ENCODE data around the gene KLHL11. TPM values are rescaled to one million over a fixed set of nuclear protein-coding genes. Genes with fewer than 3 reads are reported as not detected.
A peak's percentile ranks its signal among the peaks of the same experiment; 100 is the strongest.
"Not testable (repeated sequence)": the region's sequence is repeated elsewhere in the genome, so short reads cannot be mapped to it uniquely, and the experiment has no call there.

KLHL11 gene
- polyA plus RNA-seq, 1 experiment, result 9.3 TPM

- ChIA-PET POLR2A (interaction anchor here (0.7 kb wide), 1 partner anchor 149 kb away, joined by 3 read pairs; no protein-coding TSS in a partner anchor), CTCF (interaction anchor here (0.7 to 0.9 kb wide), 3 partner anchors 9 to 218 kb away, joined by 3 to 4 read pairs (median 3); no protein-coding TSS in a partner anchor)
- no peak for TF ChIP-seq CTCF (IDR thresholded peaks at IDR 0.05; ENCODE audit: low read depth, low read length)
- Histone ChIP-seq H3K27ac (ENCODE audit: low read depth, low read length) (no peak within 1 kb of the TSS), H3K4me3 (ENCODE audit: low read depth, low read length) (no peak within 1 kb of the TSS; the same call in 1 of the 2 replicates), H3K27me3 (ENCODE audit: control insufficient read depth, insufficient read depth, low read length) (no peaks in the 10 kb centered on the region), H3K9me3 (ENCODE audit: control insufficient read depth, insufficient read depth, low read length) (no peaks in the 10 kb centered on the region)
- no peak for DNase-seq (ENCODE audit: low read depth, low spot score)
Measured at GRCh38 chr17:41837761-41838538, 27.3 kb downstream of the KLHL11 start, which contains the start of gene KLHL10. TSS of gene KLHL10 (plus strand) at chr17:41837825. CDS start at chr17:41837933, 108 bp downstream.

- Histone ChIP-seq H3K4me3 (ENCODE audit: low read depth, low read length) (peak overlapping the region; percentile 79), H3K9me3 (ENCODE audit: control insufficient read depth, insufficient read depth, low read length) (no peaks in the 10 kb centered on the region), H3K27me3 (ENCODE audit: control insufficient read depth, insufficient read depth, low read length) (no peaks in the 10 kb centered on the region), H3K27ac (ENCODE audit: low read depth, low read length) (no peak overlapping the region)
- POLR2A ChIA-PET, result no interaction called here
- CTCF ChIA-PET, result interaction anchor here (0.8 kb wide), 1 partner anchor 8 kb away, joined by 3 read pairs; no protein-coding TSS in a partner anchor
- DNase-seq (ENCODE audit: low read depth, low spot score), result no peak
- TF ChIP-seq CTCF (IDR thresholded peaks at IDR 0.05; ENCODE audit: low read depth, low read length), result no peak
Measured at GRCh38 chr17:41836550-41837196, 28.6 kb downstream of the KLHL11 start.

- no peaks in the 10 kb centered on the region for H3K9me3 ChIP-seq (ENCODE audit: control insufficient read depth, insufficient read depth, low read length)
- no peak within 1 kb of the TSS for H3K27ac ChIP-seq (ENCODE audit: low read depth, low read length)
- DNase-seq (ENCODE audit: low read depth, low spot score), result no peak
- H3K27me3 ChIP-seq (ENCODE audit: control insufficient read depth, insufficient read depth, low read length), result no peaks in the 10 kb centered on the region
- ChIA-PET POLR2A (no interaction called here), CTCF (no interaction called here)
- no peak for TF ChIP-seq CTCF (IDR thresholded peaks at IDR 0.05; ENCODE audit: low read depth, low read length)
- peak within 1 kb of the TSS; percentile 79 for H3K4me3 ChIP-seq (ENCODE audit: low read depth, low read length)
Measured at GRCh38 chr17:41835800-41836549, 29.2 kb downstream of the KLHL11 start, which contains the start of gene NT5C3B. TSS of gene NT5C3B (minus strand) at chr17:41836232. CDS start at chr17:41836193, 39 bp downstream.

- Histone ChIP-seq H3K27ac (ENCODE audit: low read depth, low read length) (no peak overlapping the region), H3K4me3 (ENCODE audit: low read depth, low read length) (peak overlapping the region; percentile 79), H3K9me3 (ENCODE audit: control insufficient read depth, insufficient read depth, low read length) (no peaks in the 10 kb centered on the region), H3K27me3 (ENCODE audit: control insufficient read depth, insufficient read depth, low read length) (no peaks in the 10 kb centered on the region)
- DNase-seq (ENCODE audit: low read depth, low spot score), result no peak
- ChIA-PET POLR2A (interaction anchor here (0.8 kb wide), 1 partner anchor 30 kb away, joined by 3 read pairs; the partner anchor contains the start of gene KLHL11), CTCF (no interaction called here)
- no peak for TF ChIP-seq CTCF (IDR thresholded peaks at IDR 0.05; ENCODE audit: low read depth, low read length)
Measured at GRCh38 chr17:41835214-41835799, 29.9 kb downstream of the KLHL11 start.

- DNase-seq (ENCODE audit: low read depth, low spot score); POLR2A ChIA-PET; H3K27ac ChIP-seq (ENCODE audit: low read depth, low read length); H3K27me3 ChIP-seq (ENCODE audit: control insufficient read depth, insufficient read depth, low read length); H3K4me3 ChIP-seq (ENCODE audit: low read depth, low read length); H3K9me3 ChIP-seq (ENCODE audit: control insufficient read depth, insufficient read depth, low read length): not testable (repeated sequence)
- CTCF ChIA-PET, result interaction anchor here (0.9 kb wide), 1 partner anchor 133 kb away, joined by 4 read pairs; no protein-coding TSS in a partner anchor
Measured at GRCh38 chr17:41829961-41830360, 35.3 kb downstream of the KLHL11 start.

Data from AG04450 (cell line).